Nephron progenitor cell (in vitro differentiated cells): ENCODE measurements around the gene HOXB1.

Experiments
- DNase-seq: peaks from one replicate; pipeline ENCODE4 v3.0.0; 2021
- H3K27ac Mint-ChIP-seq: 2 replicates; pipeline ENCODE4 v1.8.0; 2021; ENCODE audit warnings: mild to moderate bottlenecking, moderate library complexity, mixed read lengths
- H3K27me3 Mint-ChIP-seq: 2 replicates; pipeline ENCODE4 v1.8.0; 2021; ENCODE audit warnings: mild to moderate bottlenecking, low read depth, mixed read lengths; ENCODE audit not compliant: poor library complexity
- H3K36me3 Mint-ChIP-seq: 2 replicates; pipeline ENCODE4 v1.8.0; 2021; ENCODE audit warnings: low read depth, mixed read lengths
- H3K4me1 Mint-ChIP-seq: 2 replicates; pipeline ENCODE4 v1.8.0; 2021; ENCODE audit warnings: mixed read lengths
- H3K4me3 Mint-ChIP-seq: 2 replicates; pipeline ENCODE4 v1.8.0; 2021; ENCODE audit warnings: mild to moderate bottlenecking, moderate library complexity, mixed read lengths
- H3K9me3 Mint-ChIP-seq: 2 replicates; pipeline ENCODE4 v1.8.0; 2021; ENCODE audit warnings: mild to moderate bottlenecking, moderate library complexity, mixed read lengths
- TF ChIP-seq, protein P1 (sequence below): fragments of 200-600 bp; sonication (generic); IDR thresholded peaks from 2 replicates; pipeline ENCODE4 v1.5.0; 2021; ENCODE audit warnings: antibody characterized with exemption

HOXB1 gene

GRCh38 chr17:48498164-48498850 is 32.5 kb downstream of the HOXB1 start:
- TF ChIP-seq, protein P1, sequence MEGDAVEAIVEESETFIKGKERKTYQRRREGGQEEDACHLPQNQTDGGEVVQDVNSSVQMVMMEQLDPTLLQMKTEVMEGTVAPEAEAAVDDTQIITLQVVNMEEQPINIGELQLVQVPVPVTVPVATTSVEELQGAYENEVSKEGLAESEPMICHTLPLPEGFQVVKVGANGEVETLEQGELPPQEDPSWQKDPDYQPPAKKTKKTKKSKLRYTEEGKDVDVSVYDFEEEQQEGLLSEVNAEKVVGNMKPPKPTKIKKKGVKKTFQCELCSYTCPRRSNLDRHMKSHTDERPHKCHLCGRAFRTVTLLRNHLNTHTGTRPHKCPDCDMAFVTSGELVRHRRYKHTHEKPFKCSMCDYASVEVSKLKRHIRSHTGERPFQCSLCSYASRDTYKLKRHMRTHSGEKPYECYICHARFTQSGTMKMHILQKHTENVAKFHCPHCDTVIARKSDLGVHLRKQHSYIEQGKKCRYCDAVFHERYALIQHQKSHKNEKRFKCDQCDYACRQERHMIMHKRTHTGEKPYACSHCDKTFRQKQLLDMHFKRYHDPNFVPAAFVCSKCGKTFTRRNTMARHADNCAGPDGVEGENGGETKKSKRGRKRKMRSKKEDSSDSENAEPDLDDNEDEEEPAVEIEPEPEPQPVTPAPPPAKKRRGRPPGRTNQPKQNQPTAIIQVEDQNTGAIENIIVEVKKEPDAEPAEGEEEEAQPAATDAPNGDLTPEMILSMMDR: no peak
- Mint-ChIP-seq H3K4me3 (no peak overlapping the region), H3K27ac (no peak overlapping the region), H3K36me3 (no peaks in the 10 kb centered on the region), H3K27me3 (peaks cover 8% of the 10 kb centered on the region), H3K4me1 (peaks cover 94% of the 10 kb centered on the region), H3K9me3 (no peaks in the 10 kb centered on the region)
- no peak for DNase-seq

- no peak overlapping the region for H3K4me3 Mint-ChIP-seq
- no peaks in the 10 kb centered on the region for H3K9me3 Mint-ChIP-seq
- H3K27me3 Mint-ChIP-seq: peaks cover 8% of the 10 kb centered on the region
- TF ChIP-seq, protein P1: no peak
- no peaks in the 10 kb centered on the region for H3K36me3 Mint-ChIP-seq
- no peak for DNase-seq
- H3K27ac Mint-ChIP-seq: no peak overlapping the region
- peaks cover 91% of the 10 kb centered on the region for H3K4me1 Mint-ChIP-seq
Measured at GRCh38 chr17:48497103-48497502, 33.7 kb downstream of the HOXB1 start.

GRCh38 chr17:48494335-48494734 is 36.5 kb downstream of the HOXB1 start:
- H3K36me3 Mint-ChIP-seq: no peaks in the 10 kb centered on the region
- peaks cover 91% of the 10 kb centered on the region for H3K4me1 Mint-ChIP-seq
- TF ChIP-seq, protein P1: no peak
- H3K27me3 Mint-ChIP-seq: peaks cover 16% of the 10 kb centered on the region
- H3K4me3 Mint-ChIP-seq: no peak overlapping the region
- peak overlapping the region; percentile 1 for H3K27ac Mint-ChIP-seq
- DNase-seq: no peak
- H3K9me3 Mint-ChIP-seq: no peaks in the 10 kb centered on the region

DNA sequence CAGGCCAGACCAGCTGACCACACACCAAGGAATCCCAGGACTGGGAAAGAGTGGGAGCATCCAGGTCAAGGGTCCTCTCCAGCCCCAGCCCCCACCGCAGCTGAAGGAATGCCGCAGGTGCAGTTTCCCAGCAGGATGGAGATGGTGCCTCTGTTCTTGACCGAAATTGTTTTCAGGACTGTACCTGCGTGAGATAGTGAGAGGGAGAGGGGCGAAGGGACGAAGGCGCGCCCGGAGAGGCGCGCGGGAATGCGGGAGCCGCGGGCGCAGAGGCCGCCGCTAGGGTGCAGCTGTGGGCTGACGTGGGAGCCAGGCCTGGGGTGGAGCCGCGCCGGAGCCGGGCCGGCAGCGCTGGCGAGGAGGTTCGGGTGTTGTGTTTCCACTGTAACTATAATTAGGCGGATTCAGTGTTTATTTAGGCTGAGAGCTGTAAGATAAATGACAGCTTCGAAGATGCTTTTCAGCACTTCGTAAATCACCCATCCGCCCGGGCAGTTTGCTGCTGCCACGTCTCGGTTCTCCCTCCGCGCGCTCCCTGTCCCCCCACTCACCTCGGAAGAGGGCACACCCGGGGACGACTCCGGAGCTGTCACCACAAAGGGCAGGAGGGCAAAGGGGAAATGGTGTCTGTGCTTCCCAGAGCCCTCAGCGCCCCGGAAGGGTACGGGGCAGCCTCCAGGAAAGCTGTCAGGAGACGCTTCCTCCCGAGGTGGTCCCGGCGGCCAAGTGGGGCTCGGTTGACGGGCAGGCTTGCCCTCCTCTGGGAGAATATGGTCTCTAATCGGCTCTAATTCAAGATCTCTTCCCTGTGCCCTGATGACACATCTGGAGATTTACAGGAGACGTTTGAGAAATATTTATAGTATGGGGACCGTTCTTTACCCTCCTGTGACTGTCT is 38.2 kb downstream of the HOXB1 start:
- DNase-seq: peak; percentile 86
- TF ChIP-seq, protein P1: peak; percentile 64
- Mint-ChIP-seq H3K4me3 (peak overlapping the region; percentile 66), H3K4me1 (peaks cover 89% of the 10 kb centered on the region), H3K36me3 (no peaks in the 10 kb centered on the region), H3K27me3 (peaks cover 16% of the 10 kb centered on the region), H3K27ac (peak overlapping the region; percentile 94), H3K9me3 (no peaks in the 10 kb centered on the region)

- Mint-ChIP-seq H3K4me3 (peak overlapping the region; percentile 66), H3K4me1 (peaks cover 88% of the 10 kb centered on the region), H3K27ac (no peak overlapping the region), H3K36me3 (no peaks in the 10 kb centered on the region), H3K27me3 (peaks cover 14% of the 10 kb centered on the region), H3K9me3 (no peaks in the 10 kb centered on the region)
- DNase-seq: no peak
- TF ChIP-seq, protein P1: no peak
Measured at GRCh38 chr17:48491527-48492273, 39.1 kb downstream of the HOXB1 start.
